Cardiac muscle cell (in vitro differentiated cells and primary cell): ENCODE results near the gene CFI. TPM values are rescaled to one million over a fixed set of nuclear protein-coding genes. Genes with fewer than 3 reads are reported as not detected.
"Not testable (repeated sequence)": the region's sequence is repeated elsewhere in the genome, so short reads cannot be mapped to it uniquely, and the experiment has no call there.

Experiments used
- DNase-seq, 2 donors: peaks; one replicate each; pipeline versions ENCODE4 v3.0.0 to v3.0.0-alpha.2; 2010 to 2017; ENCODE audit warnings: low read depth in 1 of 2, low spot score in 1 of 2
- H3K27ac ChIP-seq: fragments of 200-600 bp; sonication (generic); 2 replicates; pipeline ENCODE4 v1.5.1; 2016
- H3K27me3 ChIP-seq: fragments of 200-600 bp; sonication (generic); 2 replicates; pipeline ENCODE4 v1.6.0; 2016; ENCODE audit warnings: control low read depth
- H3K36me3 ChIP-seq: fragments of 200-600 bp; sonication (generic); 2 replicates; pipeline ENCODE4 v1.5.1; 2016; ENCODE audit warnings: control low read depth
- H3K4me1 ChIP-seq: fragments of 200-600 bp; sonication (generic); 2 replicates; pipeline ENCODE4 v1.8.1; 2017; ENCODE audit warnings: low read depth, mild to moderate bottlenecking, mixed run types
- H3K4me3 ChIP-seq: fragments of 200-600 bp; sonication (generic); 2 replicates; pipeline ENCODE4 v1.5.1; 2016; ENCODE audit warnings: mild to moderate bottlenecking
- H3K9me3 ChIP-seq: fragments of 200-600 bp; sonication (generic); 2 replicates; pipeline ENCODE4 v1.5.1; 2017; ENCODE audit warnings: low read depth, mild to moderate bottlenecking, control low read depth
- CTCF ChIP-seq: IDR thresholded peaks from 2 replicates; pipeline ENCODE4 v1.5.1; 2012; ENCODE audit warnings: low read depth, mild to moderate bottlenecking, low read length
- polyA plus RNA-seq: library from polyadenylated mRNA; unstranded; fragments of >200 nt; fragmentation: Nextera tagmentation; extraction: Ambion mirVana; gene quantifications from 2 replicates; pipeline ENCODE4 v1.2.1, GENCODE V29; 2016
- total RNA-seq: library from RNA; depleted of rRNA; stranded (reverse); fragments of >200 nt; gene quantifications from 2 replicates; pipeline ENCODE4 v1.2.3, GENCODE V29; 2016

The CFI gene
- total and polyA plus RNA-seq, 2 experiments from 2014 or later: 2.1 to 5.2 TPM

GRCh38 chr4:109795059-109795458, 6.7 kb downstream of the CFI start:
- no peak for TF ChIP-seq CTCF
- no peaks in the 10 kb centered on the region for H3K9me3 ChIP-seq
- no peaks in the 10 kb centered on the region for H3K4me1 ChIP-seq
- DNase-seq: no peak
- H3K27ac ChIP-seq: no peak overlapping the region
- no peaks in the 10 kb centered on the region for H3K36me3 ChIP-seq
- no peaks in the 10 kb centered on the region for H3K27me3 ChIP-seq
- H3K4me3 ChIP-seq: no peak overlapping the region

DNA sequence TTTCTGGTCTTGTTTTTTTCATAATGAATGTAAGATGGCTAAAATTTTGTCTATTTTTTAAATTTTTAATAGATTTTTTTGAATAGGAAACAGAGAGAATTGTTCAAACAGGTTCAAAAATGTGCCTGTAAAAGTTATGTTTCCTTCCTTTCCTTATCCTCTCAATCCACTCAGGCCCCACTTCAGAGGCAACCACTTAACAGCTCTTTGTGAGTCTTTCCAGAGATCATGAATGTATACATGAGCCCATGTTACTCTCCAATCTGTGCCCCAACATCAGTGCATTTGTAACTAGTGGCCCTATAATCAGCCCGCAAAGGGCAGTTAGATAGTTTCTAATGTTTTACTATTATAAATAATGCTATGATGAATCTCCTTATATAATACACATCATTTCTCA, 14.0 kb downstream of the CFI start:
- no peaks in the 10 kb centered on the region for H3K27me3 ChIP-seq
- peak in 1 of 2 donors; percentile 78 for DNase-seq
- H3K36me3 ChIP-seq: no peaks in the 10 kb centered on the region
- TF ChIP-seq CTCF: no peak
- H3K4me3 ChIP-seq: no peak overlapping the region
- no peaks in the 10 kb centered on the region for H3K9me3 ChIP-seq
- no peak overlapping the region for H3K27ac ChIP-seq
- H3K4me1 ChIP-seq: peaks cover 12% of the 10 kb centered on the region

DNA sequence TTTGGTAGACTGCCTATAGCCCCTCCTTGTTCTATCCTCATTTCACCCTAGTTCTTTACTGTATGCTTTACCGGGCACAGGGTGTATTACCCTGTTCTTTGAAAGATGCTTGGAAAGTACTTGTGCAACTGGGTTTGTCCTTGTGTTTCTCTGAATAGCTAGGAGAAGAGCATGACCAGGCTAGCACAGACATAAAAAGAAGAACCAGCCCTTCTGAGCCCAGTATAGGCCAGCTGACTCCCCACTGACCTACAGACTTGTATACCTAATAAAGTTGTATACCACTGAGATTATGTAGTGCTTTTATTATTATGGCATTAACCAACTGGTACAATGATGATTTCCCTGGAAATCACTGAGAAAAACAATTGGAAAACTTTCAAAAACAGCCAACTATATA, 15.0 kb downstream of the CFI start:
- no peaks in the 10 kb centered on the region for H3K36me3 ChIP-seq
- H3K9me3 ChIP-seq: no peaks in the 10 kb centered on the region
- no peak for DNase-seq
- no peak overlapping the region for H3K27ac ChIP-seq
- H3K4me3 ChIP-seq: no peak overlapping the region
- TF ChIP-seq CTCF: no peak
- H3K27me3 ChIP-seq: no peaks in the 10 kb centered on the region
- H3K4me1 ChIP-seq: peaks cover 12% of the 10 kb centered on the region

DNA sequence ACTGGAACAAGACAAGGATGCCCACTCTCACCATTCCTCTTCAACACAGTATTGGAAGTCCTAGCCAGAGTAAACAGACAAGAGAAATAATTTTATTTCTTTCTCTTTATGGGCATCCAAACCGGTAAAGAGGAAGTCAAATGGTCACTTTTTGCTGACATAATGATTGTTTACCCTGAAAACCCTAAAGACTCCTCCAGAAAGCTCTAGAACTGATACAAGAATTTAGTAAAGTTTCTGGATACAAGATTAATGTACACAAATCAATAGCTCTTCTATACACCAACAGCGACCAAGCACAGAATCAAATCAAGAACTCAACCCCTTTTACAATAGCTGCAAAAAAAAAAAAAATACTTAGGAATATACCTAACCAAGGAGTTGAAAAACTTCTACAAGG, 19.7 kb downstream of the CFI start:
- H3K4me1 ChIP-seq, H3K9me3 ChIP-seq, H3K4me3 ChIP-seq, H3K27ac ChIP-seq, H3K36me3 ChIP-seq, DNase-seq, H3K27me3 ChIP-seq: not testable (repeated sequence)

DNA sequence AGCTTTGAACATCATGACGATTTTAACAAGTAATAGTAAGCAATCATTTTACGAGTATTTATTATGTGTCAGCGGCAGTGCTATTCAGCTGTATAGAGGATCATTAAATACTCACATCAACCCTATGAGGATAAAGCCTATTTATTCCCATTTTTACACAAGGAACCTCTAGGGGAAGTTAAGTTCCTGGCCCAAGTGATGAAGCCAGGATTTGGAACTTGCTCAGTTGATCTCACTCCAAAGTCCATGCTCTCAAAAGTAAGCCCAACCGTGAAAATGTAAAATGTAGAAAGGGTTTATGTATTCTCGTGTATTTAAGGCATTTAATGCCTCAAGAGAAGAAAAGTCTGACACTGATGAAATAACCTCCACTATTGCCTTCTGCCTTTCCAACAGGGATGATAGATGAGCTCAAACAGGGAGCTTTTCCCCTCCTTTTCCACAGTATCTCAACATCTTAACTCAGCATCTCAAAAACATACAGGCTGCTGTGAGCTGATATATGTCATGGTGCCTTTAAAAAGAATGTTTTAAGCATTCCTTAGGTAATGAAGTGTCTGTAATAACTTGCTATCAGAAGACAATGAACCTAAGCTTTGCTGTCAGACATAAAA, 36.9 kb downstream of the CFI start:
- Histone ChIP-seq H3K27ac (no peak overlapping the region), H3K27me3 (no peaks in the 10 kb centered on the region), H3K9me3 (no peaks in the 10 kb centered on the region), H3K4me3 (no peak overlapping the region), H3K4me1 (no peaks in the 10 kb centered on the region), H3K36me3 (no peaks in the 10 kb centered on the region)
- TF ChIP-seq CTCF: no peak
- DNase-seq: no peak

- Histone ChIP-seq H3K27ac (no peak overlapping the region), H3K27me3 (no peaks in the 10 kb centered on the region), H3K4me3 (no peak overlapping the region), H3K4me1 (no peaks in the 10 kb centered on the region), H3K9me3 (no peaks in the 10 kb centered on the region), H3K36me3 (no peaks in the 10 kb centered on the region)
- DNase-seq: peak in 1 of 2 donors; percentile 12
- TF ChIP-seq CTCF: no peak
Measured at GRCh38 chr4:109764376-109764775, 37.4 kb downstream of the CFI start.
